ENCODE results near the gene TSHR. TPM values are rescaled to one million over a fixed set of nuclear protein-coding genes. Genes with fewer than 3 reads are reported as not detected.

Gene TSHR
- total RNA-seq, 1 experiment from 2014 or later: not detected

DNA sequence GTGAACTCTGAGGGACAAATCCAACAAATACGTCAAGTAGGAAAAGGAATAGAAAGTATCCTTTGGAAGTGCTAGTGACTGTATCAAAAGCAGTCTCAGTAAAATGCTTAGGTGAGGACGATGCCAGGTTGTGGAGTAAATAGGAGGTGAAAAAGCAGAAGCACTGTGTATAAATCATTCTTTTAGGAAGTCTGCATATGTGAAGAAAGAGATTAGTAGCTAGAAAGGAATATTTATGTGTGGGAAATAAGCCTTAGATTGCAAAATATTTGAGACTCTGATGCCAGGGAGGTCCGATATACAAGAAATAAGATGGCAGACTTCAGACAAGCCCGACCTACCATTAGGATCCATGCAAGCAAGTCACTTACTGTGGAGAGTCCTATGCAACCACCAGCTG lies 21.7 kb upstream of the TSHR start:
- RAD21 ChIA-PET (ENCODE audit: low non-redundant PET in 1 of 2, low total read pairs in 2 of 2, uncharacterized antibody in 2 of 2, unreplicated experiment in 2 of 2): no interaction called here
- TF ChIP-seq, protein P1, sequence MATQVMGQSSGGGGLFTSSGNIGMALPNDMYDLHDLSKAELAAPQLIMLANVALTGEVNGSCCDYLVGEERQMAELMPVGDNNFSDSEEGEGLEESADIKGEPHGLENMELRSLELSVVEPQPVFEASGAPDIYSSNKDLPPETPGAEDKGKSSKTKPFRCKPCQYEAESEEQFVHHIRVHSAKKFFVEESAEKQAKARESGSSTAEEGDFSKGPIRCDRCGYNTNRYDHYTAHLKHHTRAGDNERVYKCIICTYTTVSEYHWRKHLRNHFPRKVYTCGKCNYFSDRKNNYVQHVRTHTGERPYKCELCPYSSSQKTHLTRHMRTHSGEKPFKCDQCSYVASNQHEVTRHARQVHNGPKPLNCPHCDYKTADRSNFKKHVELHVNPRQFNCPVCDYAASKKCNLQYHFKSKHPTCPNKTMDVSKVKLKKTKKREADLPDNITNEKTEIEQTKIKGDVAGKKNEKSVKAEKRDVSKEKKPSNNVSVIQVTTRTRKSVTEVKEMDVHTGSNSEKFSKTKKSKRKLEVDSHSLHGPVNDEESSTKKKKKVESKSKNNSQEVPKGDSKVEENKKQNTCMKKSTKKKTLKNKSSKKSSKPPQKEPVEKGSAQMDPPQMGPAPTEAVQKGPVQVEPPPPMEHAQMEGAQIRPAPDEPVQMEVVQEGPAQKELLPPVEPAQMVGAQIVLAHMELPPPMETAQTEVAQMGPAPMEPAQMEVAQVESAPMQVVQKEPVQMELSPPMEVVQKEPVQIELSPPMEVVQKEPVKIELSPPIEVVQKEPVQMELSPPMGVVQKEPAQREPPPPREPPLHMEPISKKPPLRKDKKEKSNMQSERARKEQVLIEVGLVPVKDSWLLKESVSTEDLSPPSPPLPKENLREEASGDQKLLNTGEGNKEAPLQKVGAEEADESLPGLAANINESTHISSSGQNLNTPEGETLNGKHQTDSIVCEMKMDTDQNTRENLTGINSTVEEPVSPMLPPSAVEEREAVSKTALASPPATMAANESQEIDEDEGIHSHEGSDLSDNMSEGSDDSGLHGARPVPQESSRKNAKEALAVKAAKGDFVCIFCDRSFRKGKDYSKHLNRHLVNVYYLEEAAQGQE (IDR thresholded peaks at IDR 0.05; ENCODE audit: low read depth): no peak
- TF ChIP-seq YY1 (IDR thresholded peaks at IDR 0.05; ENCODE audit: extremely low read depth, insufficient replicate concordance, low read depth, low read length) (no peak), ZNF274 (IDR thresholded peaks at IDR 0.05; ENCODE audit: low read depth, low read length) (no peak), SP1 (IDR thresholded peaks at IDR 0.05; ENCODE audit: low read depth) (no peak), CBX3 (IDR thresholded peaks at IDR 0.05; ENCODE audit: low read depth) (no peak), EZH2 (IDR thresholded peaks at IDR 0.05) (no peak)
- TF ChIP-seq, protein P2, sequence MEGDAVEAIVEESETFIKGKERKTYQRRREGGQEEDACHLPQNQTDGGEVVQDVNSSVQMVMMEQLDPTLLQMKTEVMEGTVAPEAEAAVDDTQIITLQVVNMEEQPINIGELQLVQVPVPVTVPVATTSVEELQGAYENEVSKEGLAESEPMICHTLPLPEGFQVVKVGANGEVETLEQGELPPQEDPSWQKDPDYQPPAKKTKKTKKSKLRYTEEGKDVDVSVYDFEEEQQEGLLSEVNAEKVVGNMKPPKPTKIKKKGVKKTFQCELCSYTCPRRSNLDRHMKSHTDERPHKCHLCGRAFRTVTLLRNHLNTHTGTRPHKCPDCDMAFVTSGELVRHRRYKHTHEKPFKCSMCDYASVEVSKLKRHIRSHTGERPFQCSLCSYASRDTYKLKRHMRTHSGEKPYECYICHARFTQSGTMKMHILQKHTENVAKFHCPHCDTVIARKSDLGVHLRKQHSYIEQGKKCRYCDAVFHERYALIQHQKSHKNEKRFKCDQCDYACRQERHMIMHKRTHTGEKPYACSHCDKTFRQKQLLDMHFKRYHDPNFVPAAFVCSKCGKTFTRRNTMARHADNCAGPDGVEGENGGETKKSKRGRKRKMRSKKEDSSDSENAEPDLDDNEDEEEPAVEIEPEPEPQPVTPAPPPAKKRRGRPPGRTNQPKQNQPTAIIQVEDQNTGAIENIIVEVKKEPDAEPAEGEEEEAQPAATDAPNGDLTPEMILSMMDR (IDR thresholded peaks at IDR 0.05 in 2 of 3, conservative IDR thresholded peaks at IDR 0.05 in 1 of 3; ENCODE audit: borderline replicate concordance in 1 of 3, insufficient read depth in 1 of 3, low read depth in 2 of 3, low read length in 2 of 3): no peak
- TF ChIP-seq, protein P3, sequence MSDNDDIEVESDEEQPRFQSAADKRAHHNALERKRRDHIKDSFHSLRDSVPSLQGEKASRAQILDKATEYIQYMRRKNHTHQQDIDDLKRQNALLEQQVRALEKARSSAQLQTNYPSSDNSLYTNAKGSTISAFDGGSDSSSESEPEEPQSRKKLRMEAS (IDR thresholded peaks at IDR 0.05): no peak
- Histone ChIP-seq H3K9me2 (ENCODE audit: insufficient read depth) (no peaks in the 10 kb centered on the region), H3K36me3 (ENCODE audit: control insufficient read depth in 1 of 2, insufficient read depth in 2 of 2, low read length in 2 of 2) (no peaks in the 10 kb centered on the region), H3K4me3 (replicated peaks in 1 of 2; ENCODE audit: low read depth in 1 of 2, low read length in 2 of 2) (no peak overlapping the region), H3K27me3 (ENCODE audit: insufficient read depth, low read length) (no peaks in the 10 kb centered on the region), H2AFZ (ENCODE audit: low read depth, low read length, poor library complexity, severe bottlenecking) (no peak overlapping the region), H4K20me1 (ENCODE audit: insufficient read depth) (no peaks in the 10 kb centered on the region), H3K27ac (ENCODE audit: low read depth, low read length) (no peak overlapping the region), H3K4me1 (ENCODE audit: control insufficient read depth in 1 of 2, insufficient read depth in 2 of 2, low read length in 2 of 2) (peaks cover 4 to 9% of the 10 kb centered on the region in 2 experiments; a peak in 3 of 4 replicates), H3K4me2 (ENCODE audit: low read length) (no peak overlapping the region), H3K9me3 (ENCODE audit: control insufficient read depth in 1 of 2, insufficient read depth in 1 of 2, low read depth in 1 of 2, low read length in 2 of 2) (no peaks in the 10 kb centered on the region), H3K9ac (ENCODE audit: low read length) (no peak overlapping the region), H3K79me2 (ENCODE audit: insufficient read depth, low read length) (peaks cover 12% of the 10 kb centered on the region)
- no peak for DNase-seq (ENCODE audit: low read depth, low spot score)
- CTCF ChIA-PET: no interaction called here
- intact Hi-C loops (cut with micrococcal nuclease): no loop called here
- POLR2A ChIA-PET: no interaction called here
- BruUV-seq (replicated peaks): no TSS peak
- no peak for ATAC-seq

All from HCT116 (cell line).